SJCRH30 (cell line): Measurements from ENCODE around the gene MAP1S. TPM values are rescaled to one million over a fixed set of nuclear protein-coding genes. Genes with fewer than 3 reads are reported as not detected.

ENCODE experiments used
- DNase-seq, 2 experiments: peaks; one replicate each; pipeline ENCODE4 v3.0.0-alpha.2; 2015 to 2020
- H3K27ac ChIP-seq: fragments of 250-450 bp; sonication (Bioruptor Pico); 2 replicates; pipeline ENCODE4 v1.5.1; 2020; ENCODE audit warnings: mild to moderate bottlenecking, moderate library complexity
- H3K27me3 ChIP-seq: fragments of 250-450 bp; sonication (Bioruptor Pico); 2 replicates; pipeline ENCODE4 v1.5.1; 2020; ENCODE audit warnings: mild to moderate bottlenecking, moderate library complexity
- H3K36me3 ChIP-seq: fragments of 250-450 bp; sonication (Bioruptor Pico); 2 replicates; pipeline ENCODE4 v1.5.1; 2020; ENCODE audit warnings: mild to moderate bottlenecking, moderate library complexity
- H3K4me1 ChIP-seq: fragments of 250-450 bp; sonication (Bioruptor Pico); 2 replicates; pipeline ENCODE4 v1.5.1; 2020; ENCODE audit warnings: mild to moderate bottlenecking, moderate library complexity
- H3K4me3 ChIP-seq: fragments of 250-450 bp; sonication (Bioruptor Pico); 2 replicates; pipeline ENCODE4 v1.5.1; 2020; ENCODE audit warnings: mild to moderate bottlenecking, moderate library complexity
- H3K9me3 ChIP-seq: fragments of 250-450 bp; sonication (Bioruptor Pico); replicated peaks from 2 replicates; pipeline ENCODE4 v1.5.1; 2020; ENCODE audit warnings: mild to moderate bottlenecking, moderate library complexity
- total RNA-seq: library from RNA; depleted of rRNA; stranded (reverse); fragments of >200 nt; shearing (Covaris generic); gene quantifications from 2 replicates; pipeline ENCODE4 v1.2.3, GENCODE V29; 2014

MAP1S gene
- total RNA-seq, 1 experiment from 2014 or later: 29.6 TPM

- Histone ChIP-seq H3K27ac (peak overlapping the region; percentile 54), H3K27me3 (no peaks in the 10 kb centered on the region), H3K4me1 (peaks cover 15% of the 10 kb centered on the region), H3K36me3 (peaks cover 25% of the 10 kb centered on the region), H3K9me3 (no peaks in the 10 kb centered on the region), H3K4me3 (no peak overlapping the region)
- DNase-seq: peak; percentile 98
Measured at GRCh38 chr19:17739121-17739875, 20.0 kb downstream of the MAP1S start.

GRCh38 chr19:17741456-17741855 is 22.2 kb downstream of the MAP1S start:
- no peaks in the 10 kb centered on the region for H3K27me3 ChIP-seq
- no peak for DNase-seq
- H3K4me1 ChIP-seq: peaks cover 15% of the 10 kb centered on the region
- peaks cover 5% of the 10 kb centered on the region for H3K36me3 ChIP-seq
- no peaks in the 10 kb centered on the region for H3K9me3 ChIP-seq
- H3K27ac ChIP-seq: no peak overlapping the region
- no peak overlapping the region for H3K4me3 ChIP-seq

DNA sequence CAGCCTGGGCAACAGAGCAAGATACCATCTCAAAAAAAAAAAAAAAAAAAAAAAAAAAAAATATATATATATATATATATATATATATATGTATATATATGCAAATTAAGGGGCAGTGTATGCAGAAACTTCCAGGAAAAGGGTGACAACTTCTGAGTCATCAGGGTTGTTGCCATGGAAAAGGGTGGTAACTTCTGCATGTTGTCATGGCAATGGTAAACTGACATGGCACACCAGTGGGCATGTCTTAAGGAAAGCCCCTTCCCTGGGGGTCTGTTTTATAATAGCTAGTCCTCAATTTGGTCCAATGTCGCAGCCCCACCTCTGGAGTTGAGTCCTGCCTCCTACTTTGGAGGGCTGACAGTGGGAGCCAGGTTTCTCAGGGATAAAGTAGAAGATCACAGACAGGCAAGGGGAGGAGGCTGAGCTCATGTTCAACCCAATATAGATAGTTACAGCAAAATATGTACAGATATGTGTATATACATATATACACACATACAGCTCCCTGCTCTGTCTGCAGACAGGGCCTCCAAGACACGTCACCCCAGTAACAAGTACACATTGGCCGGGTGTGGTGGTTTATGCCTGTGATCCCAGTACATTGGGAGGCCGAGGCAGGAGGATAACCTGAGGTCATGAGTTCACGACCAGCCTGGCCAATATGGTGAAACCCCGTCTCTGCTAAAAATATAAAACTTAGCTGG is 24.7 kb downstream of the MAP1S start:
- Histone ChIP-seq H3K27me3 (no peaks in the 10 kb centered on the region), H3K4me1 (peaks cover 5% of the 10 kb centered on the region), H3K9me3 (no peaks in the 10 kb centered on the region), H3K36me3 (no peaks in the 10 kb centered on the region), H3K4me3 (no peak overlapping the region), H3K27ac (no peak overlapping the region)
- no peak for DNase-seq

DNA sequence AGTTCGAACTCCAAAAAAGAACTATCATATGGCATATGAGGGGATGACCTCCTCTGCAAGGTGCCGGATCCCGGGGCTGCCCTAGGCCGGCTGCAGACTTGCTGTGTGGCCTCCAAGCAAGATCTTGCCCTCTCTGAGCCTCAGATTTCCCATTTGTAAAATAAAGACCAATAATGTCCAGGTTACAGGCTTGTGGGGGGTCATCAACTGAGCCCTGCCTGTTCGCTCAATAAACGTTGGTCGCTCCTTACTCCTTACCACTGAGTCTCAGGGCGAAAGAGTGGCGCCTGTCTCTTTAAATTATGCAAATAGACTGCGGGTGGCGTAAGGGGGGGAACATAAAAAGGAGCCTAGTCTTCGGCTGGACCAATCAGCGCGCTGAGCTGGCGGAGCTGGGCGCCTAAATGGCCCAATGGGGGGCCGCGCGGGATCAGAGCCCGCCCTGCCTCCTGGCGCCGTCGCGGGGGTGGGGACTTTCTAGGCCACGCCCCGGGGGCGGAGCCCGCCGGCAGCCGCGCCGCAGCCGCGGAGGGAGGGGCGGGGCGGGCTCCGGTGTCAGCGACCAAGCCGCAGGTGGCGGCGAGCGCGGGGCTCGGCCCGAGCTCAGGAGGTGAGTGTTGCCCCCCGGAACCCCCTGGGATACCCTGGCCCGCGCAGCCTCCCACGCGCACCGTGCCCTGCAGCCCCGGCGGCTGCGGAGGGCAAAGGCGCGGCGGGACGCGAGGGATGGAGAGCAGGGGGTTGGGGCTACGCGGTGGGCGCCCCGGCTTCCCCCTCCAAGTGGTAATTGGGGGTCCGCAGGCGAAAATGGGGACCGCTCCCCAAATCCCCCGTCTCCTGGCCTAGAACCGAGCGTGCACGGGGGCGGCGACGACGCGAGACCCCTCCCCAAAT is 28.2 kb downstream of the MAP1S start:
- Histone ChIP-seq H3K36me3 (no peaks in the 10 kb centered on the region), H3K9me3 (no peaks in the 10 kb centered on the region), H3K4me1 (no peaks in the 10 kb centered on the region), H3K4me3 (peak overlapping the region; percentile 49), H3K27me3 (no peaks in the 10 kb centered on the region), H3K27ac (no peak overlapping the region)
- DNase-seq: peak; percentile 97 to 98

DNA sequence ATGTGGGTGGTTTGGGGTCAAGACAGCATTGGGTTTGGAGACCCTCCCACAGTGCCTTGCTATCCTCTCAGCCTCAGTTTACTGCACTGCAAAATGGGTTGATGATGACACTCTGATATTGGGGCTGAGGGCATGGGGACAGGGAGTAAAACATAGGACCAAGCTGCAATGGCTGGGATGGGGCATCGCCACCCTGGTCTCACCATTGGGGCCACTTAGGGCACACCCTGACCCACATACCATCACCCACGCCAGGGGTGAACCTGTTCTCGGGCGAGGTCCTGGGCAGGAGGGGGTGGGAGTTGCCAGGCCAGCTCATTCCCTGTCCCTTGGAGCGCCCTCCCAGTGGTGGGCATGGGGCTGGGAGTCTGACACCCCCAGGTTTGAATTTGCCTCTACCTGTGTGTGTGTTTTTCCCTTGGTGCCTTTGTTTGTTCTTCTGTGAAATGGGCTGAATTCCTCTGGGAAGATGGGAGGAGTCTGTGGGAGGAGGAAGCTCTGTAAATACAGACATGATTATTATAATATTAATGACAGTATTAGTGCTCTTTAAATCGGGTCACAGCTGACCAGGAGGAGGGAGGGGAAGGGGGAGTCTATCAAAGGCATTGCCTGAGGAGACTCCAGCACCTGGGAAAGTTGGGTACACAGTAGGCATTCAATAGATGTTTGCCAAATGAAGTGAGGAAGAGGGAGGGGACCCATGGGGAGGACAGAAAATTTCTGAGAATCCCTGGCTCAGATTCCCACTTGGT is 29.8 kb downstream of the MAP1S start:
- no peak overlapping the region for H3K27ac ChIP-seq
- no peaks in the 10 kb centered on the region for H3K4me1 ChIP-seq
- H3K27me3 ChIP-seq: no peaks in the 10 kb centered on the region
- DNase-seq: no peak
- H3K4me3 ChIP-seq: no peak overlapping the region
- no peaks in the 10 kb centered on the region for H3K9me3 ChIP-seq
- no peaks in the 10 kb centered on the region for H3K36me3 ChIP-seq

- DNase-seq: no peak
- Histone ChIP-seq H3K36me3 (no peaks in the 10 kb centered on the region), H3K27me3 (no peaks in the 10 kb centered on the region), H3K9me3 (no peaks in the 10 kb centered on the region), H3K4me3 (no peak overlapping the region), H3K4me1 (no peaks in the 10 kb centered on the region), H3K27ac (no peak overlapping the region)
Measured at GRCh38 chr19:17749912-17750317, 30.6 kb downstream of the MAP1S start.

DNA sequence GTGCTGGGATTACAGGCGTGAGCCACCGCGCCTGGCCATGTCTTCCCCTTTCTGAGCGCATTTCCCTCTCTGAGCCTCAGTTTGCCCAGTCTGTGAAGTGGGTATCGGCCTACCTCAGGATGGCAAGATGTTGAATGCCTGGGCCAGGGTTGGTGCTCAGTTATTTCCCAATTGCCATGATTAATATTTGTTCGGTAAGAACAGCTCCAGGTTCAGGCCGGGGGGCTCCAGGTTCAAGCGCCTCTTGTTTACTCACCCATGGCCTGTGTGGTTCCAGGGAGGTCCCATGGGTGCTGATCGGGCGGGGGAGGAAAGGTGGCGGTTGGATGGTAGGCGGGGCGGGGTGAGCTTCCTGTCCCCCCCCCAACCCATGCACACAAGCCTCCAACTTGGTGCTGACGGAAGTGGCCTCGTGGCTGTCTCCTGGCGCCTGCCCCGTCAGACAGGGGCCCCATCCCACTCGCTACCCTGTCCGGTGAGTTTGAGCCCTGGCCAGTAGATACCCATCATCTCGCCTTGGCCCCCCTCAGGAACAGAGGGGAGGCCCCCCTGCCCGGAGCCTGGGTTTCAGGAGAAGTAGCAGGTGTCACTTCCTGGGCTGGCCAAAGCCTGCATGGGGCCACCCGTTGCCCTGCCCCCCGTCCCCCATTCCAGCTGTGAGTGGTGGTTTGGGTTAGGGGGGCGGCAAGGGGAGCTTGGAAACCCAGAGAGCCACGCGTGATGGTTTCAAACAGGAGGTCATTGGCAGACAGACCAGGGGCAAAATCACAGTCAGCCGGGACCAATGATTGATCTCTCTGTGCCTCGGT is 32.0 kb downstream of the MAP1S start, which contains the start of gene FCHO1:
Gene FCHO1, plus strand, starts transcription at position 375 of the 809 bp plus-strand sequence. CDS start 3,688 bp downstream, outside the sequence.
- Histone ChIP-seq H3K36me3 (no peaks in the 10 kb centered on the region), H3K9me3 (no peaks in the 10 kb centered on the region), H3K4me1 (no peaks in the 10 kb centered on the region), H3K27me3 (no peaks in the 10 kb centered on the region), H3K27ac (no peak within 1 kb of the TSS), H3K4me3 (no peak within 1 kb of the TSS)
- peak in 1 of 2 experiments; percentile 29 for DNase-seq

- no peak overlapping the region for H3K27ac ChIP-seq
- no peaks in the 10 kb centered on the region for H3K27me3 ChIP-seq
- no peaks in the 10 kb centered on the region for H3K9me3 ChIP-seq
- no peaks in the 10 kb centered on the region for H3K4me1 ChIP-seq
- H3K4me3 ChIP-seq: no peak overlapping the region
- no peaks in the 10 kb centered on the region for H3K36me3 ChIP-seq
- DNase-seq: no peak
Measured at GRCh38 chr19:17751912-17752273, 32.6 kb downstream of the MAP1S start.

GRCh38 chr19:17752865-17753639 is 33.8 kb downstream of the MAP1S start:
- no peaks in the 10 kb centered on the region for H3K4me1 ChIP-seq
- H3K4me3 ChIP-seq: no peak overlapping the region
- no peak overlapping the region for H3K27ac ChIP-seq

DNA sequence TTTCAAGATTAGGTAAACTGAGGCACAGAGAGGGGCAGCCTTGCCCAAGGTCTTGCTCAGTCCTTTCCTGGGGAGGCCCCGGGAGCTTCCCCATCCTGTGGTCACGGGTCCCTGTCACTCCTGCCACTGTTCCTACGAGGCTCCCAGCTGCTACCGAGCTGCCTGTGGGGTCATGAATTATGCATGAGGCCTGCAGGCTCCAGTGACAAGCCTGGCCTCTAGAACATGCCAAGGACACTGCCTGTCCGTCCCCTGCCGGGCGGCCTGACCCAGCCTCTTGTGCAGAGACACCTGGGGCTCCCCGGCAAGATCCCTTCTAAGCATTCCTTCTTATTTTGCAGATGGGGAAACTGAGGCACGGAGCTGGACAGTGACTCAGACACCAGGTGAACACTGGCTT is 34.7 kb downstream of the MAP1S start:
- H3K4me3 ChIP-seq: no peak overlapping the region
- H3K9me3 ChIP-seq: no peaks in the 10 kb centered on the region
- no peaks in the 10 kb centered on the region for H3K27me3 ChIP-seq
- DNase-seq: peak; percentile 66 to 82
- H3K4me1 ChIP-seq: no peaks in the 10 kb centered on the region
- no peaks in the 10 kb centered on the region for H3K36me3 ChIP-seq
- no peak overlapping the region for H3K27ac ChIP-seq

More at GRCh38 chr19:17752865-17753639, 33.8 kb downstream of the MAP1S start:
- no peak for DNase-seq
- no peaks in the 10 kb centered on the region for H3K36me3 ChIP-seq
- H3K9me3 ChIP-seq: no peaks in the 10 kb centered on the region
- no peaks in the 10 kb centered on the region for H3K27me3 ChIP-seq

- no peak overlapping the region for H3K27ac ChIP-seq
- no peaks in the 10 kb centered on the region for H3K9me3 ChIP-seq
Measured at GRCh38 chr19:17754634-17755442, 35.6 kb downstream of the MAP1S start.

GRCh38 chr19:17755443-17755890 is 36.2 kb downstream of the MAP1S start:
- H3K4me3 ChIP-seq: no peak overlapping the region
- H3K4me1 ChIP-seq: no peaks in the 10 kb centered on the region
- DNase-seq: no peak
- H3K27me3 ChIP-seq: no peaks in the 10 kb centered on the region
- H3K36me3 ChIP-seq: no peaks in the 10 kb centered on the region
- H3K9me3 ChIP-seq: no peaks in the 10 kb centered on the region
- H3K27ac ChIP-seq: no peak overlapping the region

More at GRCh38 chr19:17754634-17755442, 35.6 kb downstream of the MAP1S start:
- Histone ChIP-seq H3K4me1 (no peaks in the 10 kb centered on the region), H3K27me3 (no peaks in the 10 kb centered on the region), H3K36me3 (no peaks in the 10 kb centered on the region), H3K4me3 (no peak overlapping the region)
- DNase-seq: no peak
